ENCODE measurements around the gene AGAP2.

DNA sequence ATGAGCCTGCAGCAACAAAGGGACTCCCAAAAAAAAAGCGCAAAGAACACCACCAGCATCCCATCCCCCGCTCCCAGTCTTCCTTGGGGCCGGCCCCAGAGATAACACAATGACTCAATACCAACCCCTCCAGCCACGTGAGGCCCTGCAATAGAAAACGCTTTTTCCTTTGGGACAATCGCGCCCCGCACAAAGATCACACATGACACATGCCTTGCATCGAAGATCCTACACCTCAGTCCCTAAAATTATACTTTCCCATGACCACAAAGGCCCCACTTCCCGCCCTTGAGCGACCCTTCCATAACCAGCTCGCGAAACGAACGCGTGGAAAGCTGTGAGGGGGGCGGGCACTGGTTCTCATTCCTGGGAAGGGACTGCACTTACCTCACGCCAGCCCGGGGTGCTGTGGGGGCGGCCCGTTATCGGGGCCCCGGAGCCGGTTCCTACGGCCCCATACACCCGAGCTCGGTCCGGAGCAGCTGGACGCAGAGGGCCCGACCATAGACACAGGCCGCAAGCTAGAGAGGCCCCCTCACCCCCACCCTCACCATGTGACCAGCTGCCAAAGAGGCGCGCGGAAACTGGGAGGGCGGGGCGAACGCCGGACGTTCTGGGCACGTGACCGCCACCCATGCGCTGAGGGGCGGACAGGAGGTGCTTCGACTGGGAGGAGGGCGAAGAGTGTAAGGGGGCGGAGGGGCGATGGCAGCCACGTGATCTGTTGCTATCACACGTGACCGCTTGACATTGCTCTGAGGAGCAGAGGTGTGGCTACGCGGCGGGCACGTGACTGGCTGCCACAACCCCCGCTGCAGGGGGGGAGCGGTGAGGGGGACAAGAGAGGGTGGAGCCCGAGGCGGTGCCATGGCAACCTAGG is 13.5 kb upstream of the AGAP2 start, which contains the start of gene CDK4:
- TF ChIP-seq, protein P1, sequence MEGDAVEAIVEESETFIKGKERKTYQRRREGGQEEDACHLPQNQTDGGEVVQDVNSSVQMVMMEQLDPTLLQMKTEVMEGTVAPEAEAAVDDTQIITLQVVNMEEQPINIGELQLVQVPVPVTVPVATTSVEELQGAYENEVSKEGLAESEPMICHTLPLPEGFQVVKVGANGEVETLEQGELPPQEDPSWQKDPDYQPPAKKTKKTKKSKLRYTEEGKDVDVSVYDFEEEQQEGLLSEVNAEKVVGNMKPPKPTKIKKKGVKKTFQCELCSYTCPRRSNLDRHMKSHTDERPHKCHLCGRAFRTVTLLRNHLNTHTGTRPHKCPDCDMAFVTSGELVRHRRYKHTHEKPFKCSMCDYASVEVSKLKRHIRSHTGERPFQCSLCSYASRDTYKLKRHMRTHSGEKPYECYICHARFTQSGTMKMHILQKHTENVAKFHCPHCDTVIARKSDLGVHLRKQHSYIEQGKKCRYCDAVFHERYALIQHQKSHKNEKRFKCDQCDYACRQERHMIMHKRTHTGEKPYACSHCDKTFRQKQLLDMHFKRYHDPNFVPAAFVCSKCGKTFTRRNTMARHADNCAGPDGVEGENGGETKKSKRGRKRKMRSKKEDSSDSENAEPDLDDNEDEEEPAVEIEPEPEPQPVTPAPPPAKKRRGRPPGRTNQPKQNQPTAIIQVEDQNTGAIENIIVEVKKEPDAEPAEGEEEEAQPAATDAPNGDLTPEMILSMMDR (IDR thresholded peaks at IDR 0.05), result peak in 1 of 3 donors; percentile 50
- TF ChIP-seq POLR2A (IDR thresholded peaks at IDR 0.05), result no peak
